ENCODE measurements around the gene GTF2F2. TPM values are rescaled to one million over a fixed set of nuclear protein-coding genes. Genes with fewer than 3 reads are reported as not detected.

Gene GTF2F2
- total RNA-seq, 1 donor: 19.9 TPM

DNA sequence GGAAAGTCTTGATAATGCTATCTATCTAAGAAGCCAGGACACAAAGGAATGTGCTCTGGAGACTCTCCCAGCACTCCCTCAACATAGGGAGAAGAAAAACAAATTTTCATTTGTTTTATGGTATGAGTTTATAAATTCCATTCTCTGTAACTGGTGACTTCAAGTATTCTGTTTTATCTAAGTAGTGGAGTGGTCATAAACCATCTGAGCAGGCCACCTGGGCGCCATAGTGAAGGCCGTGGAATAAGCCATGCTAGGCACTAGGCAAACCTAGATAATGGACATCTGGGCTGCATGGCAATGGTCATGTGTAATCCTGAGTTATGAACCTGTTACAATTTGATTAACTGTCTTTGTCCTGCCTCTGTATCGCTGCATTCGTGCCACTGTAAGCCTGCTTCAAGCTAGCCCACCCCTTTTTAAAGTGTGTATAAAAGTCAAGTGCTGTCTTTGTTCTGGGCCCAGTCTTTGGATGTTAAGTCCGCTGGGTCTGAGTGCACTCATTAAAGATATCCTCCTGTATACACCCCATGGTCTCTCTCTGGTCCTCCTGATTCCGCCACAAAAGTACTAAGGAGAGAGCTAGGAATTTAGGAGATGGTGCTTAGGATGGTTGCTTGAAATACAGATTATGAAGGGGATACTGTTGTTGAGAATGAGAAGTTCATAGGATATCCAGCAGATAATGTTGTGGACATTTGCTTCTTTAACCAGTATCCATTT is 13.2 kb downstream of the GTF2F2 start:
- no peak overlapping the region for H3K4me3 ChIP-seq (ENCODE audit: insufficient read depth, low read length)
- DNase-seq (ENCODE audit: insufficient read length, low spot score, missing footprints): no peak
- H3K27ac ChIP-seq (ENCODE audit: low read depth, low read length): no peak overlapping the region
- peaks cover 27% of the 10 kb centered on the region for H4K20me1 ChIP-seq (ENCODE audit: insufficient read depth, low read length)
- no peaks in the 10 kb centered on the region for H3K4me1 ChIP-seq (ENCODE audit: insufficient read depth, low read length)
- H2AFZ ChIP-seq (ENCODE audit: low read length): no peak overlapping the region
- no peaks in the 10 kb centered on the region for H3K27me3 ChIP-seq (ENCODE audit: insufficient read depth, low read length)
- H3K9me3 ChIP-seq (ENCODE audit: low read depth, low read length): no peaks in the 10 kb centered on the region
- H3K36me3 ChIP-seq (ENCODE audit: insufficient read depth, low read length): peaks cover 14% of the 10 kb centered on the region
- peaks cover 97% of the 10 kb centered on the region for H3K79me2 ChIP-seq (ENCODE audit: insufficient read depth, low read length)
- TF ChIP-seq CTCF (IDR thresholded peaks at IDR 0.05; ENCODE audit: extremely low read depth, low read depth, low read length): no peak
- H3K4me2 ChIP-seq (ENCODE audit: insufficient read depth, low read length): no peak overlapping the region

- no peak overlapping the region for H3K27ac ChIP-seq (ENCODE audit: low read depth, low read length)
- H3K4me2 ChIP-seq (ENCODE audit: insufficient read depth, low read length): no peak overlapping the region
- no peak overlapping the region for H2AFZ ChIP-seq (ENCODE audit: low read length)
- peaks cover 14% of the 10 kb centered on the region for H3K36me3 ChIP-seq (ENCODE audit: insufficient read depth, low read length)
- no peaks in the 10 kb centered on the region for H3K9me3 ChIP-seq (ENCODE audit: low read depth, low read length)
- TF ChIP-seq CTCF (IDR thresholded peaks at IDR 0.05; ENCODE audit: extremely low read depth, low read depth, low read length): no peak
- H3K4me1 ChIP-seq (ENCODE audit: insufficient read depth, low read length): no peaks in the 10 kb centered on the region
- H3K79me2 ChIP-seq (ENCODE audit: insufficient read depth, low read length): peaks cover 84% of the 10 kb centered on the region
- H4K20me1 ChIP-seq (ENCODE audit: insufficient read depth, low read length): peaks cover 13% of the 10 kb centered on the region
- DNase-seq (ENCODE audit: insufficient read length, low spot score, missing footprints): no peak
- no peaks in the 10 kb centered on the region for H3K27me3 ChIP-seq (ENCODE audit: insufficient read depth, low read length)
- no peak overlapping the region for H3K4me3 ChIP-seq (ENCODE audit: insufficient read depth, low read length)
These were observed 16.6 kb downstream of the GTF2F2 start for GRCh38 chr13:45136741-45137504.

GRCh38 chr13:45137526-45137925 is 17.2 kb downstream of the GTF2F2 start:
- Histone ChIP-seq H3K27me3 (ENCODE audit: insufficient read depth, low read length) (no peaks in the 10 kb centered on the region), H3K27ac (ENCODE audit: low read depth, low read length) (no peak overlapping the region), H4K20me1 (ENCODE audit: insufficient read depth, low read length) (peaks cover 12% of the 10 kb centered on the region), H3K9me3 (ENCODE audit: low read depth, low read length) (no peaks in the 10 kb centered on the region), H3K36me3 (ENCODE audit: insufficient read depth, low read length) (peaks cover 14% of the 10 kb centered on the region), H3K4me3 (ENCODE audit: insufficient read depth, low read length) (no peak overlapping the region), H3K4me2 (ENCODE audit: insufficient read depth, low read length) (no peak overlapping the region), H2AFZ (ENCODE audit: low read length) (no peak overlapping the region), H3K4me1 (ENCODE audit: insufficient read depth, low read length) (peaks cover 3% of the 10 kb centered on the region), H3K79me2 (ENCODE audit: insufficient read depth, low read length) (peaks cover 81% of the 10 kb centered on the region)
- TF ChIP-seq CTCF (IDR thresholded peaks at IDR 0.05; ENCODE audit: extremely low read depth, low read depth, low read length): no peak
- no peak for DNase-seq (ENCODE audit: insufficient read length, low spot score, missing footprints)

GRCh38 chr13:45138282-45138681 is 18.0 kb downstream of the GTF2F2 start:
- Histone ChIP-seq H3K4me3 (ENCODE audit: insufficient read depth, low read length) (no peak overlapping the region), H3K4me2 (ENCODE audit: insufficient read depth, low read length) (no peak overlapping the region), H3K9me3 (ENCODE audit: low read depth, low read length) (no peaks in the 10 kb centered on the region), H4K20me1 (ENCODE audit: insufficient read depth, low read length) (peaks cover 8% of the 10 kb centered on the region), H2AFZ (ENCODE audit: low read length) (no peak overlapping the region), H3K27me3 (ENCODE audit: insufficient read depth, low read length) (no peaks in the 10 kb centered on the region), H3K79me2 (ENCODE audit: insufficient read depth, low read length) (peaks cover 81% of the 10 kb centered on the region), H3K4me1 (ENCODE audit: insufficient read depth, low read length) (peaks cover 9% of the 10 kb centered on the region), H3K36me3 (ENCODE audit: insufficient read depth, low read length) (peaks cover 14% of the 10 kb centered on the region), H3K27ac (ENCODE audit: low read depth, low read length) (no peak overlapping the region)
- DNase-seq (ENCODE audit: insufficient read length, low spot score, missing footprints): no peak
- TF ChIP-seq CTCF (IDR thresholded peaks at IDR 0.05; ENCODE audit: extremely low read depth, low read depth, low read length): no peak
